IPS-15b (cell line): ENCODE results near the gene PDE11A.
"Not testable (repeated sequence)": the region's sequence is repeated elsewhere in the genome, so short reads cannot be mapped to it uniquely, and the experiment has no call there.

Source experiments
- H3K27me3 ChIP-seq: one replicate; pipeline ENCODE4 v1.6.1; 2013; ENCODE audit warnings: low read length; ENCODE audit not compliant: control insufficient read depth, insufficient read depth
- H3K36me3 ChIP-seq: one replicate; pipeline ENCODE4 v1.6.1; 2013; ENCODE audit warnings: low read length; ENCODE audit not compliant: control insufficient read depth, insufficient read depth
- H3K4me1 ChIP-seq: one replicate; pipeline ENCODE4 v1.6.1; 2013; ENCODE audit warnings: mild to moderate bottlenecking, low read length; ENCODE audit not compliant: control insufficient read depth, insufficient read depth
- H3K4me3 ChIP-seq: one replicate; pipeline ENCODE4 v1.5.1; 2013; ENCODE audit warnings: low read depth, low read length
- H3K9ac ChIP-seq: one replicate; pipeline ENCODE4 v1.6.1; 2013; ENCODE audit warnings: low read depth, mild to moderate bottlenecking, low read length
- H3K9me3 ChIP-seq: one replicate; pipeline ENCODE4 v1.6.1; 2013; ENCODE audit warnings: mild to moderate bottlenecking, low read length; ENCODE audit not compliant: control insufficient read depth, insufficient read depth

The PDE11A gene

DNA sequence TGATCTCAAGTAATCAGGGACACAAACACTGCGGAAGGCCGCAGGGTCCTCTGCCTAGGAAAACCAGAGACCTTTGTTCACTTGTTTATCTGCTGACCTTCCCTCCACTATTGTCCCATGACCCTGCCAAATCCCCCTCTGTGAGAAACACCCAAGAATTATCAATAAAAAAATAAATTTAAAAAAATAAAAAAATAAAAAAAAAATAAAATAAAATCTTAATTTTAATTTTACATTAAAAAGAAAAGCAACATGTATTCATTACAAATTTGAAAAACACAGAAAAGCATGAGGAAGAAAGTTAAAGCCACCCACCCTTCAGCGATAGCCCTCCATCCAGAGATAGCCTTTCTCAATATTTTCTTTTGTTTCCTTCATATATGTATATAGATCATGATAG lies 125.0 kb downstream of the PDE11A start:
- not testable (repeated sequence) for H3K9ac ChIP-seq, H3K4me3 ChIP-seq, H3K4me1 ChIP-seq, H3K9me3 ChIP-seq, H3K36me3 ChIP-seq, H3K27me3 ChIP-seq

GRCh38 chr2:177944530-177944929 lies 128.0 kb downstream of the PDE11A start:
- H3K9me3 ChIP-seq, H3K27me3 ChIP-seq, H3K9ac ChIP-seq, H3K4me3 ChIP-seq, H3K36me3 ChIP-seq, H3K4me1 ChIP-seq: not testable (repeated sequence)

DNA sequence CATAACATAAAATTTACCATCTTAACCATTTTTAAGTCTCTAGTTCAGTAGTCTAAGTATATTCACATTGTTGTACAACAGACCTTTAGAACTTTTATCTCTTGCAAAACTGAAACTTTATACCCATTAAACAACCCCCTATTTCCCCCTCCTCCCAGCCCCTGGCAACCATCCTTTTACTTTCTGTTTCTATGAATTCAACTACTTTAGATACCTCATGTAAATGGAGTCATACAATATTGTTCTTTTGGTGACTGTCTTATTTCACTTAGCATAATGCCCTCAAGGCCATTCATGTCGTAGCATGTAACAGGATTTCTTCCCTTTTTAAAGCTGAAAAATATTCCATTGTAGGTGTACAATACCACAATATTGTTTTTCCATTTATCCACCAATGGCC lies 129.8 kb downstream of the PDE11A start:
- Histone ChIP-seq H3K27me3 (no peaks in the 10 kb centered on the region), H3K4me3 (no peak overlapping the region), H3K4me1 (no peaks in the 10 kb centered on the region), H3K9me3 (no peaks in the 10 kb centered on the region), H3K9ac (no peak overlapping the region), H3K36me3 (no peaks in the 10 kb centered on the region)

DNA sequence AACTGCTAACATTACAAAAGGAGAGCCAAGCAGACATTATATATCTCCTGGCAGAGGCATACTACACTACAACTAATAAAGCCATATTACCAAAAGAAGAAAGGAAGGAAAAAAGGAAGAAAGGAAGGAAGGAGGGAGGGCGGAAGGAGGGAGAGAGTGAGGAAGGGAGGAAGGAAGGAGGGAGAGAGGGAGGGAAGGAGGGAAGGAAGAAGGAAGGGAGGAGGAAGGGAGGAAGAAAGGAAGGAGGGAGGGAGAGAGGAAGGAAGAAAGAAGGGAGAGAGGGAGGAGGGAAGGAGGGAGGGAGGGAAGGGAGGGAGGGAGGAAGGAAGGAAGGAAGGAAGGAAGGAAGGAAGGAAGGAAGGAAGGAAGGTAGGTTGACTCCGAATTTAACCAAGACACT lies 133.4 kb downstream of the PDE11A start:
- Histone ChIP-seq H3K4me1 (no peaks in the 10 kb centered on the region), H3K9ac (no peak overlapping the region), H3K36me3 (no peaks in the 10 kb centered on the region), H3K9me3 (no peaks in the 10 kb centered on the region), H3K27me3 (no peaks in the 10 kb centered on the region), H3K4me3 (no peak overlapping the region)

DNA sequence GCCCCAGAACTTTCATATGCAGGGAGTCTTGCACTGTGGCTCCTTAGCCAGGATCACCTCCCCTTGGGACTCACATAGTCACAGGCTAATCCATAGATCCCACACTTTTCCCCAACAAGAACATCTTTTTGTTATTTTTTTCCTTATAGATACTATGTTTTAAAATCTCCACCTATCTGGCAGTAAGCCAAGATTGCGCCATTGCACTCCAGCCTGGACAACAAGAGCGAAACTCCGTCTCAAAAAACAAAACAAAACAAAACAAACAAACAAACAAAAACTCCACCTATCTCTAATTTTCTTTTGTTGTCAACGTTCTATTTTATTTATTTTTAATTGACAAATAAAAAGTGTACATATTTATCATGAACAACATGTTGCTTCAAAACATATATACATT lies 141.7 kb downstream of the PDE11A start:
- Histone ChIP-seq H3K27me3 (no peaks in the 10 kb centered on the region), H3K4me3 (no peak overlapping the region)

GRCh38 chr2:177929662-177930522 lies 142.7 kb downstream of the PDE11A start:
- H3K4me1 ChIP-seq, result no peaks in the 10 kb centered on the region
- H3K27me3 ChIP-seq, result no peaks in the 10 kb centered on the region
- H3K36me3 ChIP-seq, result no peaks in the 10 kb centered on the region
- H3K9ac ChIP-seq, result no peak overlapping the region
- no peak overlapping the region for H3K4me3 ChIP-seq
- H3K9me3 ChIP-seq, result no peaks in the 10 kb centered on the region

More for the DNA sequence above, 141.7 kb downstream of the PDE11A start:
- H3K36me3 ChIP-seq, result no peaks in the 10 kb centered on the region
- no peaks in the 10 kb centered on the region for H3K4me1 ChIP-seq
- H3K9ac ChIP-seq, result no peak overlapping the region
- H3K9me3 ChIP-seq, result no peaks in the 10 kb centered on the region

- no peak overlapping the region for H3K9ac ChIP-seq
- H3K36me3 ChIP-seq, result no peaks in the 10 kb centered on the region
- H3K9me3 ChIP-seq, result no peaks in the 10 kb centered on the region
- no peak overlapping the region for H3K4me3 ChIP-seq
- no peaks in the 10 kb centered on the region for H3K4me1 ChIP-seq
- H3K27me3 ChIP-seq, result no peaks in the 10 kb centered on the region
These were observed 149.3 kb downstream of the PDE11A start for GRCh38 chr2:177923323-177923722.

DNA sequence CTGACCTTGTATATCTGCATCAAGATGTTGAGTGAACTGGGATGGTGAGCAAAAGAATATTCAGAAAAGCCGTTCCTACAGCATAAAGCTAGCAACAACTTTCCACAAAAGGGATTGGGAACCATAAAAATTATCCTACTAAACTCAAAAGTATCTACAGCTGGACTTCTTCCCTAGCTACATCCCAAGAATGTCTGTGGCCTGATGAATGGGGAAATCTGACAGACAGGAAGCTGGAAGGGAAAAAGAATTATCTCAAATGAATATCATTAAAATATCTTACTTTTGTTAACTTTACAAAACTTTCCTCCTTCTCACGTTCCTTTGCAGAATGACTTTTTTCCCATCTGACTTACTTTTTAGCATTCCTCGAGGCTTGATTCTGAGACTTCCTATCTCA lies 150.9 kb downstream of the PDE11A start:
- Histone ChIP-seq H3K9me3 (no peaks in the 10 kb centered on the region), H3K36me3 (no peaks in the 10 kb centered on the region), H3K4me1 (no peaks in the 10 kb centered on the region), H3K27me3 (no peaks in the 10 kb centered on the region), H3K4me3 (no peak overlapping the region), H3K9ac (no peak overlapping the region)

DNA sequence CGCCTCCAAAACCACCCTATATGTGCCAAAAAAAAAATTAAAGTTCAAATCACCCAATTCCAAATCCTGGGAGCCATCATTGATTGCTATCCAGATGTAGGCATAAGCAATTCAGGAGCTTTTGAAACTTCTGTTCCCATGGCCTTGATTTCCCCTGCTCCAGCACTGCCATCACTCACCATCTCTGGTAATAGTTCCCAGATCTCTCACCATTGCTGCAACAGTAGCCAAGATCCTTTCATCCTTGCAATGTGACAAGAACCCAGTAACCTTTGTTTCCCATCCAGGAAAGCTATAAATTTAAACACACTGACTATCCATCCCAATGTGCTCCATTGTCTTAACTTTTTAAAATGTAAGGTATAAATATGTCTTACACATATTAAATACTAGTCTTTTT lies 155.4 kb downstream of the PDE11A start:
- H3K4me3 ChIP-seq, result no peak overlapping the region
- no peaks in the 10 kb centered on the region for H3K36me3 ChIP-seq
- no peaks in the 10 kb centered on the region for H3K9me3 ChIP-seq
- H3K9ac ChIP-seq, result no peak overlapping the region
- H3K4me1 ChIP-seq, result no peaks in the 10 kb centered on the region
- H3K27me3 ChIP-seq, result no peaks in the 10 kb centered on the region

DNA sequence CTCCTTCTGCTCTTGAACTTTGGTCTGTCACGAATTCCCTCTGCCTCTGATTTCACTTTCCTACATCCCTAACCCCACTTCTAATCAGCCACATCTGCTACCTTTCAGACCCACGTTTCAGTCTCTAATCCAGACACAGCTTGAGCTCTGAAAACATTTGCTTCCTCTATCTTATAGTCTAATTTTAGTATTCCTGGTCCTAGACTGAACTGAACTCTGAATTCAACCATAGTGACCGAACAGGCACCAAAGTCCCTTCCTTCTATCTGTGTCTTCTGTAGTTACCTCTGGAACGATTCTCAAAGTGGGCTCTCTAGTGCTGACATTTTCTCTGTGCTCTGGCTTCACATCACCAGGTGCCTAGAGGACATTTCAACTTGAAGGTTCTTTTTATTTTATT lies 156.2 kb downstream of the PDE11A start:
- no peaks in the 10 kb centered on the region for H3K4me1 ChIP-seq
- H3K4me3 ChIP-seq, result no peak overlapping the region
- H3K9ac ChIP-seq, result no peak overlapping the region
- no peaks in the 10 kb centered on the region for H3K36me3 ChIP-seq
- no peaks in the 10 kb centered on the region for H3K9me3 ChIP-seq
- H3K27me3 ChIP-seq, result no peaks in the 10 kb centered on the region

GRCh38 chr2:177914247-177914646 lies 158.3 kb downstream of the PDE11A start:
- Histone ChIP-seq H3K9ac (no peak overlapping the region), H3K36me3 (no peaks in the 10 kb centered on the region), H3K4me1 (no peaks in the 10 kb centered on the region), H3K9me3 (no peaks in the 10 kb centered on the region), H3K4me3 (no peak overlapping the region), H3K27me3 (no peaks in the 10 kb centered on the region)

- no peaks in the 10 kb centered on the region for H3K27me3 ChIP-seq
- no peak overlapping the region for H3K4me3 ChIP-seq
- no peaks in the 10 kb centered on the region for H3K9me3 ChIP-seq
- no peaks in the 10 kb centered on the region for H3K4me1 ChIP-seq
- no peaks in the 10 kb centered on the region for H3K36me3 ChIP-seq
- no peak overlapping the region for H3K9ac ChIP-seq
These were observed 162.6 kb downstream of the PDE11A start for GRCh38 chr2:177909962-177910361.
